Measurements from ENCODE around the gene PIK3CD. TPM values are rescaled to one million over a fixed set of nuclear protein-coding genes. Genes with fewer than 3 reads are reported as not detected.

PIK3CD gene
- total and polyA plus RNA-seq, 2 donors (not counting 3 experiments of a cell fraction or from before 2014, with no cell fraction given) = 3.5 to 5.2 TPM

DNA sequence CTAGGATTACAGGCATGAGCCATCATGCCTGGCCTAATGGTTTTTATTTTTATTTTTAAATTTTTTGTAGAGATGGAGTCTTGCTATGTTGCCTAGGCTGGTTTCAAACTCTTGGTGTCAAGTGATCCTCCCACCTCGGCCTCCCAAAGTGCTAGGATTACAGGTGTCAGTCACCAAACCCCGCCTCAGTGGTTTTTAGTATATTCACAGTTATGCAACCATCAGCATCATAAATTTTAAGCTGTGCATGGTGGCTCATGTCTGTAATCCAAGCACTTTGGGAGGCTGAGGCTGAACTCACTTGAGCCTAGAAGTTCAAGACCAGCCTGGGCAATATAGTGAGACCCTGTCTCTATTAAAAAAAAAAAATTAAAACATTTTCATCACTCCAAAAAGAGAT is 28.6 kb downstream of the PIK3CD start:
- H3K9me1 ChIP-seq (replicated peaks; ENCODE audit: control insufficient read depth, extremely low read depth, insufficient read depth, low read length) = no peaks in the 10 kb centered on the region
- ChIA-PET CTCF (no interaction called here), POLR2A (no interaction called here)
- H4K20me1 ChIP-seq (replicated peaks; ENCODE audit: control insufficient read depth, extremely low read depth, insufficient read depth, low read length) = no peaks in the 10 kb centered on the region
- DNase-seq (ENCODE audit: low read depth, low spot score) (no peak), FAIRE-seq (no peak)
- intact Hi-C loops (cut with micrococcal nuclease) = no loop called here
- H3K36me3 ChIP-seq (ENCODE audit: control insufficient read depth in 2 of 2, extremely low read depth in 1 of 2, insufficient read depth in 2 of 2, low read length in 2 of 2) = no peaks in the 10 kb centered on the region
- no peaks in the 10 kb centered on the region for H3K27me3 ChIP-seq (ENCODE audit: control insufficient read depth in 2 of 2, insufficient read depth in 2 of 2, low read length in 2 of 2)
- no peaks in the 10 kb centered on the region for H3K9me3 ChIP-seq (replicated peaks; ENCODE audit: control insufficient read depth, insufficient read depth, low read length)
- dilution Hi-C loops (cut with MboI; ENCODE audit: extremely low pct_ligation_motif_present, low sequenced_read_pairs) = no loop called here
- no peak overlapping the region for H2AFZ ChIP-seq (ENCODE audit: low read depth, low read length)
- no peak overlapping the region for H3K4me3 ChIP-seq (replicated peaks in 1 of 3; ENCODE audit: insufficient read depth in 1 of 3, low read depth in 1 of 3, low read length in 3 of 3)
- no peak overlapping the region for H3K9ac ChIP-seq (replicated peaks; ENCODE audit: extremely low read depth, insufficient read depth, low read length)
- TF ChIP-seq MYC (IDR thresholded peaks at IDR 0.05; ENCODE audit: low read depth, low read length) (no peak), POLR2A (IDR thresholded peaks at IDR 0.05; ENCODE audit: low read depth, low read length) (no peak), FOS (IDR thresholded peaks at IDR 0.05; ENCODE audit: borderline replicate concordance, insufficient read depth, low read length) (no peak), GATA2 (IDR thresholded peaks at IDR 0.05; ENCODE audit: insufficient read depth, insufficient read length, low read depth, low read length) (no peak), POLR2AphosphoS5 (IDR thresholded peaks at IDR 0.05; ENCODE audit: insufficient read depth, low read depth, low read length) (no peak), JUN (IDR thresholded peaks at IDR 0.05; ENCODE audit: borderline replicate concordance, insufficient read depth, insufficient read length, low read depth) (no peak), EZH2 (IDR thresholded peaks at IDR 0.05; ENCODE audit: borderline replicate concordance, low read depth, low read length, severe bottlenecking) (no peak)
- TF ChIP-seq, protein P1, sequence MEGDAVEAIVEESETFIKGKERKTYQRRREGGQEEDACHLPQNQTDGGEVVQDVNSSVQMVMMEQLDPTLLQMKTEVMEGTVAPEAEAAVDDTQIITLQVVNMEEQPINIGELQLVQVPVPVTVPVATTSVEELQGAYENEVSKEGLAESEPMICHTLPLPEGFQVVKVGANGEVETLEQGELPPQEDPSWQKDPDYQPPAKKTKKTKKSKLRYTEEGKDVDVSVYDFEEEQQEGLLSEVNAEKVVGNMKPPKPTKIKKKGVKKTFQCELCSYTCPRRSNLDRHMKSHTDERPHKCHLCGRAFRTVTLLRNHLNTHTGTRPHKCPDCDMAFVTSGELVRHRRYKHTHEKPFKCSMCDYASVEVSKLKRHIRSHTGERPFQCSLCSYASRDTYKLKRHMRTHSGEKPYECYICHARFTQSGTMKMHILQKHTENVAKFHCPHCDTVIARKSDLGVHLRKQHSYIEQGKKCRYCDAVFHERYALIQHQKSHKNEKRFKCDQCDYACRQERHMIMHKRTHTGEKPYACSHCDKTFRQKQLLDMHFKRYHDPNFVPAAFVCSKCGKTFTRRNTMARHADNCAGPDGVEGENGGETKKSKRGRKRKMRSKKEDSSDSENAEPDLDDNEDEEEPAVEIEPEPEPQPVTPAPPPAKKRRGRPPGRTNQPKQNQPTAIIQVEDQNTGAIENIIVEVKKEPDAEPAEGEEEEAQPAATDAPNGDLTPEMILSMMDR (IDR thresholded peaks at IDR 0.05; ENCODE audit: extremely low read depth in 1 of 2, insufficient read depth in 1 of 2, low read depth in 1 of 2, low read length in 2 of 2) = no peak
- TF ChIP-seq, protein P2, sequence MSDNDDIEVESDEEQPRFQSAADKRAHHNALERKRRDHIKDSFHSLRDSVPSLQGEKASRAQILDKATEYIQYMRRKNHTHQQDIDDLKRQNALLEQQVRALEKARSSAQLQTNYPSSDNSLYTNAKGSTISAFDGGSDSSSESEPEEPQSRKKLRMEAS (IDR thresholded peaks at IDR 0.05; ENCODE audit: insufficient read depth, insufficient read length) = no peak
- H3K4me1 ChIP-seq (ENCODE audit: control insufficient read depth, extremely low read depth, insufficient read depth, low read length) = no peaks in the 10 kb centered on the region
- H3K79me2 ChIP-seq (ENCODE audit: control insufficient read depth, insufficient read depth, low read length) = no peaks in the 10 kb centered on the region
- no TSS peak for BruUV-seq (replicated peaks)
- no peak overlapping the region for H3K27ac ChIP-seq (ENCODE audit: insufficient read depth, low read depth, low read length)
- no peak overlapping the region for H3K4me2 ChIP-seq (ENCODE audit: insufficient read depth, low read length)
